ENCODE measurements around the gene NGB.

DNA sequence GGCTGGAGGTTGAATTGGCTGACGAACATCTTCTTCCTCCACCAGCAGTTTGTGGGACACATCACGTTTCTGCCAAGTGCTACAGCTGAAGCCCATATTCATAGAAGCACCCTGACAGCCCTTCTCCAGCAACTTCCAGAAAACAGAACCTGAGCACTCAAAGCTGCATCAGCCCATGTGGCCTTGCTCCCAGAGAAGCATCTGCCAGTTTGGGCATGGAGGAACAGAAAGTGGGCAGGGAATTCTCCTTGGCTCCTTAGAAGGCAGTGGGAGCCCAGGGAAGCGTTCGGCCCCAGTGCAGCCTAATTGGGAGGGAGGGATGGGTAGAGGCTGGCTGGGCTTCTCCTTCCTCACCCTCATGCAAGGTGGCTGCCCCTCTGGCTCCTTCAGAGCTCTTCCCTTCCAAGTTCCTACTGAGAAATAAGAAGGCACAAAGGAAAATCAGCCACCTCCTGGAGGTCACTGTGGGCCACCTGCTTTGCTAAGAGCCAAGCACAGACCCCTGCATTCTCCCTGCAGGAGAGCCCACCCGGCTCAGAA, 4.1 kb upstream of the NGB start:
- no peak for TF ChIP-seq POLR2A (IDR thresholded peaks at IDR 0.05; ENCODE audit: low read depth, low read length)
- TF ChIP-seq POLR2AphosphoS5 (IDR thresholded peaks at IDR 0.05; ENCODE audit: low read depth, low read length), result no peak
- no peak for TF ChIP-seq TAF1 (IDR thresholded peaks at IDR 0.05; ENCODE audit: borderline replicate concordance, low read depth, low read length)

Measured in GM12892 (cell line).